ENCODE data around the gene CCND2.

CCND2 gene

GRCh38 chr12:4256043-4256826 is 17.3 kb upstream of the CCND2 start:
- DNase-seq (ENCODE audit: low read depth in 2 of 2): no peak

DNA sequence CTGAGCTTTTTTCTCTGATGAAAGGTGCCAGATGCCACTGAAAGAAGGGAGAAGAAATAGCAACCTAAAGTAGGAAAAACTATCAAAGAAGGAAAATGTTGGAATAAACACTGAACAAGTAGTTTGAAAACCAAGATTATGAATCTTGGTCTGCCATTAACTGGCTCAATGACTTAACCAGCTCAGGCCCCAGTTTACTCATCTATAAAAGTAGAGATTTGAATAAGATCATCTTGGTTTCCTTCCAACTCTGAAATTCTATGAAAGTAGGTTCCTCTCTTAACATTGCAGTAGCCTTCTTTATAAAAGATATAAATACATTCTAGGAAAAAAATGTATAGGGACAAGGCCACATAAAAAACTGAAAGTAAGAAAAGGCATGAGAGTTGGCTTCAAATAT is 16.1 kb upstream of the CCND2 start:
- DNase-seq (ENCODE audit: low read depth in 2 of 2): no peak

DNA sequence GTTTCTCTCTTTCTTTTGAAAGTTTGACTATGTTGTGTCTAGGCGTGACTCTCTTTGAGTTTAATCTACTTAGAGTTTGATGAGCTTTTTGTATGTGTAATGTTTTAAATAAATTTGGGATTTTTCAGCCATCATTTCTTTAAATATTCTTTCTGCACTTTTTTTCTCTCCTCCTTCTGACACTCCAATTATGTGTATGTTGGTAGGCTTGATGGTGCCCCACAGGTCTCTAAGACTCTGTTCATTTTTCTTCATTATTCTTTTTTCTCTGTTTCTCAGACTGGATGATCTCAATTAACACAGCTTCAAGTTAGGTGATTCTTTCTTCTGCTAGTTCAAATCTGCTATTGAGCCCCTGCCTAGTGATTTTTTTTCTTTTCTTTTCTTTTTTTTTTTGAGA is 14.5 kb upstream of the CCND2 start:
- DNase-seq (ENCODE audit: low read depth in 2 of 2): no peak

- DNase-seq (ENCODE audit: low read depth in 2 of 2): no peak
Observed at GRCh38 chr12:4261655-4262054, 11.9 kb upstream of the CCND2 start.

DNA sequence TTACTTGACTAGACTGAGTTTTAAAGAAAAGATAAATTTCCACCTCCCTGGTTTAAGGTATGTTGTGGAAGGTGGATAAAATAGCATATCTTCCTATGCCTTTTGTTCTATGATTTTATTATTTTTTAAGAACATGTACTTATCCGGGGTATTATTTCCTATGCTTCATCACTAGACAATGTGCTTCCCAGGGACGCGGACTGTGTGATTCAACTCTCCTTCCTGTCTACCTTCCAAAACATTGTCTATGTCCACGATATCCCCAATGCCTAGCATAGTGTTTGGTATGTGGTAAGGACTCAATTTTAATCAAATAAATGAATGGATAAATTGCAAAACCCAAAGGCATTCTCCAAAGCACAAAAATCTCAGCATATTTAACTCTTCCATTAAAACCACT is 8.3 kb upstream of the CCND2 start:
- no peak for DNase-seq (ENCODE audit: low read depth in 2 of 2)

DNA sequence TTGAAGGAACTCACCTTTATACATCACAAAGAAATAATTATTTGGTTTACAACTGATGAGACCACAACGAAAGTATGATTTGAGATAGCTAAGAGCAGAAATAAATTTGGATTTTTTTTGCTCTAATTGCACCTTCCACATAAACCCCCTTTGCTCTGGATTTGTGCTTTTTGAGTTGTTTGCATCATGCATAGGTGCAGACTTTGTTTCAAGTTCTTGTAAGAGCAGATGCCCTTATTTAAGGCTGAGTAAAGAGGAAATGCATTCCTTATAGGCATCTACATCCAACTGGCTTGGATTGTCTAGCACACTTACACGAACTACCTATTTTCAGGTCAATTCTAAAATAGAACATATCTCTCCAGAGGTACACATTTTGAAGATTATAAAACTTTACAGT is 6.6 kb upstream of the CCND2 start:
- DNase-seq (ENCODE audit: low read depth in 2 of 2): no peak

DNA sequence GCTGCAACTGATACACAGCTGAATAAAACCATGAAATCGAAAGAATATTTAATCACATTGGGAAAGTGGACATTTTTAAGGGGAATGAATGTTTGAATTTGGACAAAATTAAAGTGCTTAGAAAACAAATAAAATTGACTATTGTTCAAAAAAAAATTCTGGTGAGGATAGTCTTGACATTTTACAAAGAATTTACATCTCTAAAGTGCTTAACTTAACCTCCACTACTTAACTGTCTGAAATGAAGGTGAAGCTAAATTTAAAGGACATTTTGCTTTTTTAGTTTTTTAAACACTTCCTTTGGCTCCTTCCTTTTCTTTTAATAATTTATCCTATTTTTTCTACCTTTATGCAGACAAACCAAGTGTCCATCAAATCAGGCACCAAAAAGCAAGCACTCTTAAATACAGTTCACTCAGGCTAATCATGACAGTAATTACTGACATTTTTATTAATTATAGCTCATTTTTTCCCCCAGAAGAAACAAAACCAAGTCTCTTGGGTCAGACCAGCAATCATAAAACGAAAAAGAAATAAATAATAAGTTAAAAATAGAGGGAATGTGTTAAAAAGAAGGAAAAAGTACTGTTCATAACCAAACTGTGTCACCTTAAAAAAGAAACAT is 5.7 kb upstream of the CCND2 start:
- no peak for DNase-seq (ENCODE audit: low read depth in 2 of 2)

- no peak for DNase-seq (ENCODE audit: low read depth in 2 of 2)
Observed at GRCh38 chr12:4268329-4269181, 5.0 kb upstream of the CCND2 start.

GRCh38 chr12:4269279-4269991 is 4.1 kb upstream of the CCND2 start:
- DNase-seq (ENCODE audit: low read depth in 2 of 2): peak; percentile 90 to 91

DNA sequence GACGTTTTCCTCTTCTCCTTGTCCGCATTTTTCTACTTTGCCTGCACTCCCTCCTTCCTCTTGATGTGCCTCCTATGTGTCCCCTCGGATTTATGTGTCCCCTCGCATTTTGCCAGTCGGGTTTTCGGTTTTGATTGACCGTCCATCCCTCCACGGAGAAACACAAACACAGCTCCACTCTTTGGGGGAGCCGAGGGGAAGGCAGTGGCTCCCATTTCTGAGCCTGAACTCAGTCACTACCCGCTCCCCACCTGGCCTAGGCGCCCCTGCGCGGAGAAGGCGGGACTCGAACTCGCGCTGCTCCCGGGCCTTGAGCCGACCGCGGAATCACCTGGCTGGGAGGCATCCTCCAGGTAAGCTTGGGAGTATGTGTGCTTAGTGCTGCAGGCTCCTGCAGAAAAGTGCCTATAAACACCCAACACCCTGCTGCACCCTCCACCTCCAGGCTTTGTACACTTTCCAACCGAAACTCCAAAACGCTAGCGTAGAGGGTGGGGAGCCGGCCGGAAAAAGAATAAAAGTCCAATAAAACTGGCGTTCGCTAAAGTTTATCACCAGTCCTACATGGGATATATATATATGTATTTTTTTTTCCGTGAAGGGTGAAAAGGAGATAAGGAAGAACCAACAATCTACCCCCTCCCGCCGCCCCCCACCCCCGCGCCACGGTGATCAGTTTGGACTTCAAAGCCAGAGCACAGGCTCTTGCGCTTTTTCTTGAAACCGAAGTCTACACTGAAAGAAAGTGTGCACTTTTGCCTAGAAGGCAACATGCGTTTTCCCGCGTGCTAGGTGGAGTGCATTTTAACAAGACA is 3.3 kb upstream of the CCND2 start:
- peak; percentile 46 to 48 for DNase-seq (ENCODE audit: low read depth in 2 of 2)

- no peak for DNase-seq (ENCODE audit: low read depth in 2 of 2)
Observed at GRCh38 chr12:4270831-4271716, 2.5 kb upstream of the CCND2 start.

DNA sequence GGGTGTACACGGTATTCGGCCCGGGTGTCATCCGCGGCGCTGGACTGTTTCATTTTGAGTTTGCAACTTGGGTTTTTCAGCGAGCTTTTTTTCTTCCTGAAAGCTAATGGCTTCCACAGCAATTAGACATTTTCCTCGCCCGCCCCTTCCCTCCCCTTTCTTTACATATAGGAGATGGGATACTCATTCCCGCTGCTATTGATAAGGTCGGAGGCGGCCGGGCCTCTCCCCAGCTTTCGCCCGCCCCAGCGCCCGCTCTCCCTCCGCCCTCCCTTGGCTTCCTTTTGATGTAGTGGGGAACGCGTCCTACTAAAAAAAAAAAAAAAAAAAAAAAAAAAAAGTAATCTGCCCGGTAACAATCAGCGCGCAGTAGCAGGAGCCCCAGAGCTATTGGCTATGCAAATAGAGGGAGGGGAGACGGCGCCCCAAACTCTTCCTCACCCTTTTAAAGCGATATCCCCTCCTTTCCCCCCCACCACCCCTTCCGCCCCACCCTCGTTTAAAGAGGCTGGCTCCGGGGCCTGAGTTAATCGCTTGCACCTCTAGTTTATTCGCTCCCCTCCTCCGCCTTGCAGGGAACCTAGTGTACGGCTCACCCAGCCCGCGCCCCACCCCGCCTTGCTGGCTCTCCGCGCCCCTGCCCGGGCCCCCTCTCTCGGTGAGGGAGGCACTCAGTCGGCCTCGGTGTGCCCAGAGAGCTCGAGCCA is 1.7 kb upstream of the CCND2 start:
- peak; percentile 76 to 85 for DNase-seq (ENCODE audit: low read depth in 2 of 2)

DNA sequence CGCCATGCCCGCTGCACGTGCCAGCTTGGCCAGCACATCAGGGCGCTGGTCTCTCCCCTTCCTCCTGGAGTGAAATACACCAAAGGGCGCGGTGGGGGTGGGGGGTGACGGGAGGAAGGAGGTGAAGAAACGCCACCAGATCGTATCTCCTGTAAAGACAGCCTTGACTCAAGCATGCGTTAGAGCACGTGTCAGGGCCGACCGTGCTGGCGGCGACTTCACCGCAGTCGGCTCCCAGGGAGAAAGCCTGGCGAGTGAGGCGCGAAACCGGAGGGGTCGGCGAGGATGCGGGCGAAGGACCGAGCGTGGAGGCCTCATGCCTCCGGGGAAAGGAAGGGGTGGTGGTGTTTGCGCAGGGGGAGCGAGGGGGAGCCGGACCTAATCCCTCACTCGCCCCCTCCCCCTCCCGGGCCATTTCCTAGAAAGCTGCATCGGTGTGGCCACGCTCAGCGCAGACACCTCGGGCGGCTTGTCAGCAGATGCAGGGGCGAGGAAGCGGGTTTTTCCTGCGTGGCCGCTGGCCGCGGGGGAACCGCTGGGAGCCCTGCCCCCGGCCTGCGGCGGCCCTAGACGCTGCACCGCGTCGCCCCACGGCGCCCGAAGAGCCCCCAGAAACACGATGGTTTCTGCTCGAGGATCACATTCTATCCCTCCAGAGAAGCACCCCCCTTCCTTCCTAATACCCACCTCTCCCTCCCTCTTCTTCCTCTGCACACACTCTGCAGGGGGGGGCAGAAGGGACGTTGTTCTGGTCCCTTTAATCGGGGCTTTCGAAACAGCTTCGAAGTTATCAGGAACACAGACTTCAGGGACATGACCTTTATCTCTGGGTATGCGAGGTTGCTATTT is 914 bp upstream of the CCND2 start:
- peak; percentile 62 to 67 for DNase-seq (ENCODE audit: low read depth in 2 of 2)

DNA sequence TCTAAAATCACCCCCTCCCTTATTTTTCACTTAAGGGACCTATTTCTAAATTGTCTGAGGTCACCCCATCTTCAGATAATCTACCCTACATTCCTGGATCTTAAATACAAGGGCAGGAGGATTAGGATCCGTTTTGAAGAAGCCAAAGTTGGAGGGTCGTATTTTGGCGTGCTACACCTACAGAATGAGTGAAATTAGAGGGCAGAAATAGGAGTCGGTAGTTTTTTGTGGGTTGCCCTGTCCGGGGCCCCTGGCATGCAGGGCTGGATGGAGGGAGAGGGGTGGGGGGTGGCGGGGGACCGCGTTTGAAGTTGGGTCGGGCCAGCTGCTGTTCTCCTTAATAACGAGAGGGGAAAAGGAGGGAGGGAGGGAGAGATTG is 300 bp upstream of the CCND2 start:
- DNase-seq (ENCODE audit: low read depth in 2 of 2): no peak

GRCh38 chr12:4274396-4275015 is 944 bp downstream of the CCND2 start:
- DNase-seq (ENCODE audit: low read depth in 2 of 2): no peak

GRCh38 chr12:4275016-4275869 is 1.7 kb downstream of the CCND2 start:
- no peak for DNase-seq (ENCODE audit: low read depth in 2 of 2)

- DNase-seq (ENCODE audit: low read depth in 2 of 2): no peak
Observed at GRCh38 chr12:4275870-4276301, 2.3 kb downstream of the CCND2 start.
